ENCODE measurements around the gene EPS8. TPM values are rescaled to one million over a fixed set of nuclear protein-coding genes. Genes with fewer than 3 reads are reported as not detected.

The EPS8 gene
- total RNA-seq, 1 donor from 2014 or later, result 0.89 TPM

DNA sequence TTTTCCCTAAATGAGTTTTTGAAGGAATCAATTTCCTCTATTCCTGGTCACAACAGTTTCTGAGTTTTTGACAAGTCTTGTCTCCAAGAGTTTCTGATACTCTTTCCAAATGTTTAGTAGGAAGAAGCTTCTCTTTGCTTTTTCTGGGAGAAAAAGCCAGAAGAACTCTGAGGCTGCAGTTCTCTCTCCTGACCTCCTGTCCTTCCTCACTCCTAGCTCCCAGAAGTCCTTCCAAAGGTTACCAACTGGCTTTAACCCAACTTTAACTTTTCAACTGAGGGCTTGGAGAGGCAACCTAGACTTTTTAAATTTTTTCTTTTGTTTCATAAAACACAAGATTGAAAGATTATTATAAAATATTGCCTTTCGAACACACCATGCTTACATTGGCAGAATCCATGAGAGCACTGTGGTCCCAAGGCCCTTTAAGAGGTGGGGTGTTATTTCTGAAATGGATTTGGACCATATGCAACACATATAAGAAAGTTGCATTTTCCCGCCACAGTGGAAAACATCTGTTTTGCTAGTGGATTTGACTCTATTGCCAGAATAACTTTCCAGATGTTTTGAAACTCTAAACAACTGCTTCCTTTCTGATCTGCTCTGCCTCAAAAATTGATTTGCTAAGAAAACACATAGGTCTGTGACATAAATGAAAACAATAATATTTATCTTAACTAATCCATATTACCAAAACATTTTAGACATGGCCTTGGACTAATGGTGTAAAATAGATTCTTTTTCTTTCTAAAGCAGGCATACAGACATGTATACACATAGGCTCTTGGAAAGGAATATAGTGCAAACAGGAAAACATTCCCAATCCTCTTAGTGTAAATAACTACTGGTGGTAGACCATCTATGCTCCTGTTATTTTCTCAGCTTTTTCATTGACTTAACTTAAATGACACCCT is 22.3 kb upstream of the EPS8 start:
- peaks cover 4% of the 10 kb centered on the region for H3K27me3 Mint-ChIP-seq
- ChIA-PET CTCF (no interaction called here), POLR2A (no interaction called here)
- H3K36me3 Mint-ChIP-seq (ENCODE audit: low read depth), result no peaks in the 10 kb centered on the region
- no peak overlapping the region for H3K27ac Mint-ChIP-seq
- ATAC-seq (ENCODE audit: low read depth) (no peak), DNase-seq (no peak)
- intact Hi-C loops (cut with micrococcal nuclease), result no loop called here
- TF ChIP-seq, protein P1, sequence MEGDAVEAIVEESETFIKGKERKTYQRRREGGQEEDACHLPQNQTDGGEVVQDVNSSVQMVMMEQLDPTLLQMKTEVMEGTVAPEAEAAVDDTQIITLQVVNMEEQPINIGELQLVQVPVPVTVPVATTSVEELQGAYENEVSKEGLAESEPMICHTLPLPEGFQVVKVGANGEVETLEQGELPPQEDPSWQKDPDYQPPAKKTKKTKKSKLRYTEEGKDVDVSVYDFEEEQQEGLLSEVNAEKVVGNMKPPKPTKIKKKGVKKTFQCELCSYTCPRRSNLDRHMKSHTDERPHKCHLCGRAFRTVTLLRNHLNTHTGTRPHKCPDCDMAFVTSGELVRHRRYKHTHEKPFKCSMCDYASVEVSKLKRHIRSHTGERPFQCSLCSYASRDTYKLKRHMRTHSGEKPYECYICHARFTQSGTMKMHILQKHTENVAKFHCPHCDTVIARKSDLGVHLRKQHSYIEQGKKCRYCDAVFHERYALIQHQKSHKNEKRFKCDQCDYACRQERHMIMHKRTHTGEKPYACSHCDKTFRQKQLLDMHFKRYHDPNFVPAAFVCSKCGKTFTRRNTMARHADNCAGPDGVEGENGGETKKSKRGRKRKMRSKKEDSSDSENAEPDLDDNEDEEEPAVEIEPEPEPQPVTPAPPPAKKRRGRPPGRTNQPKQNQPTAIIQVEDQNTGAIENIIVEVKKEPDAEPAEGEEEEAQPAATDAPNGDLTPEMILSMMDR (IDR thresholded peaks at IDR 0.05), result no peak
- H3K4me1 Mint-ChIP-seq, result no peaks in the 10 kb centered on the region
- no peaks in the 10 kb centered on the region for H3K9me3 Mint-ChIP-seq
- no peak overlapping the region for H3K4me3 Mint-ChIP-seq

DNA sequence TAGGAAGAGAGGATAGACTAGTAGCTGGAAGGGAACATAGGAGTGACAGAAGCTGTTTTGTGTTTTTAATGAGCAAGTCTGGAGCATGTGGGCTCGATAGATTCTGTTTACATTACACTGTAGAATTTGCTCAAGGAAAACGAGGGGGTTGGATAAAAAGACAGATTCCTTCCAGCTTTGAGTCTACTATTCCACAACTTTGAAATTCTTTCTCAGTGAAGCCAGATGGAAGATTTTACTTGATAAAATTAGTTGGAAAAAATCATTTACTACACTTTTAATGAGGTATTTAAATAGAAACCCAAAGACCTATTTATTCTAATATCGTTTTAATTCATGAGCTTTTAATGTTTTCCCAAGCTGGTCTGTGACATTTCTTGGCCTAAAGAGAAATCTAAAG is 19.5 kb upstream of the EPS8 start:
- ChIA-PET POLR2A (no interaction called here), CTCF (no interaction called here)
- Mint-ChIP-seq H3K4me3 (no peak overlapping the region), H3K9me3 (no peaks in the 10 kb centered on the region), H3K36me3 (ENCODE audit: low read depth) (no peaks in the 10 kb centered on the region), H3K4me1 (no peaks in the 10 kb centered on the region), H3K27me3 (peaks cover 2% of the 10 kb centered on the region), H3K27ac (no peak overlapping the region)
- intact Hi-C loops (cut with micrococcal nuclease), result no loop called here
- DNase-seq, result no peak
- no peak for ATAC-seq (ENCODE audit: low read depth)
- TF ChIP-seq, protein P1 (IDR thresholded peaks at IDR 0.05), result no peak

DNA sequence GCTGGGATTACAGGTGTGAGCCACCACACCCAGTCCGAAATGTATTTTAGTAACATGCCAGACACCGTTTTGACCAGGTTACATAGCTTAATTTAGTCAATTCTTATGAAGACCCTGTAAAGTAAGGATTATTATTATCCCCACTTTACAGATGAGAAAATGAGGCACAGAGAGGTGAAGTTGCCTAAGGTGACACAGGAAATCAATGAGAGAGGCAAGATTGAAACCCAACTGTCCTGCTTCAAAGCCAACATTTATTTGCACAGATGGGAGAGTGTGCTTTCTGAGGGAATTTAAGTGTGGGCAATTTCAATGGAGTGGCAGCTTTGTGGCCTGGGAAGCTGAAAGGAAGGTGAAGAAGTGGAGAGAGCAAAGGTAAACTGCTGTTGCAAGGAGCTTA is 19.1 kb upstream of the EPS8 start:
- Mint-ChIP-seq H3K9me3 (no peaks in the 10 kb centered on the region), H3K36me3 (ENCODE audit: low read depth) (no peaks in the 10 kb centered on the region), H3K27ac (no peak overlapping the region), H3K27me3 (peaks cover 4% of the 10 kb centered on the region), H3K4me1 (no peaks in the 10 kb centered on the region), H3K4me3 (no peak overlapping the region)
- ChIA-PET CTCF (no interaction called here), POLR2A (no interaction called here)
- DNase-seq, result no peak
- ATAC-seq (ENCODE audit: low read depth), result no peak
- TF ChIP-seq, protein P1 (IDR thresholded peaks at IDR 0.05), result no peak
- intact Hi-C loops (cut with micrococcal nuclease), result no loop called here

DNA sequence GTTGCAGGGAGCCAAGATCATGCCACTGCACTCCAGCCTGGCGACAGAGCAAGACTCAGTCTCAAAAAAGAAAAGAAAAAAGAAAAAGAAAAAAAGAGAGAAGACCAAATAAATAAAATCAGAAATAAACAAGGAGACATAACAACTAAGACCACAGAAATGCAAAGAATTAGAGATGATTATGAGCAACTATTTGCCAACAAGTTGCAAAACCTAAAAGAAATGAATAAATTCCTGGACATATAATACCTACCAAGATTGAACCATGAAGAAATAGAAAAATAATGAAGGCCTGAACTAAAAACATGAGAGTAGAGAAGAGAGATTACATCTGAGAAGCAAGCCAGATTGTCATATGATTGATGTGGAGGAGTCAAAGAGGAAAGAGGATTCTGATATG is 17.6 kb upstream of the EPS8 start:
- H3K27me3 Mint-ChIP-seq, result peaks cover 9% of the 10 kb centered on the region
- ATAC-seq (ENCODE audit: low read depth), result no peak
- CTCF ChIA-PET, result no interaction called here

More for the DNA sequence above, 17.6 kb upstream of the EPS8 start:
- no peaks in the 10 kb centered on the region for H3K9me3 Mint-ChIP-seq
- no peak for DNase-seq
- no peaks in the 10 kb centered on the region for H3K36me3 Mint-ChIP-seq (ENCODE audit: low read depth)
- no peak overlapping the region for H3K27ac Mint-ChIP-seq
- no peak overlapping the region for H3K4me3 Mint-ChIP-seq
- TF ChIP-seq, protein P1 (IDR thresholded peaks at IDR 0.05), result no peak
- H3K4me1 Mint-ChIP-seq, result no peaks in the 10 kb centered on the region
- POLR2A ChIA-PET, result no interaction called here
- intact Hi-C loops (cut with micrococcal nuclease), result no loop called here

Measured in activated B cell treated with CpG ODN at 0.5 μM for 24 hours (primary cell).